Right atrium auricular region (tissue), 2 donors: ENCODE measurements around the gene TMTC1. TPM values are rescaled to one million over a fixed set of nuclear protein-coding genes. Genes with fewer than 3 reads are reported as not detected.

Source experiments
- DNase-seq: peaks from one replicate; pipeline ENCODE4 v3.0.0-alpha.2; 2019; ENCODE audit warnings: low spot score
- H3K27ac ChIP-seq, 2 donors: fragments of 200-600 bp; sonication (generic); 1 replicate in 1 of 2; 2 replicates in 1 of 2; pipeline ENCODE4 v1.5.1; 2016 to 2019
- H3K27me3 ChIP-seq, 2 donors: fragments of 200-600 bp; sonication (generic); one replicate each; pipeline versions ENCODE4 v1.5.1 to v1.6.0; 2017 to 2019
- H3K36me3 ChIP-seq: fragments of 200-600 bp; sonication (generic); one replicate; pipeline ENCODE4 v1.5.1; 2016
- H3K4me1 ChIP-seq, 2 donors: fragments of 200-600 bp; sonication (generic); one replicate each; pipeline versions ENCODE4 v1.5.1 to v1.6.0; 2017 to 2019
- H3K4me3 ChIP-seq, 2 donors: fragments of 200-600 bp; sonication (generic); 1 replicate in 1 of 2; 2 replicates in 1 of 2; pipeline ENCODE4 v1.5.1; 2017 to 2019; ENCODE audit warnings: mild to moderate bottlenecking in 1 of 2, moderate library complexity in 1 of 2
- H3K9me3 ChIP-seq, 2 donors: fragments of 200-600 bp; sonication (generic); one replicate each; pipeline ENCODE4 v1.5.1; 2019
- total RNA-seq, 2 donors: library from RNA; depleted of rRNA; stranded (reverse); fragments of >200 nt; gene quantifications; one replicate each; pipeline ENCODE4 v1.1.0, GENCODE V29; 2016
- TF ChIP-seq, protein P1 (sequence below), 2 donors: fragments of 200-600 bp; sonication (generic); IDR thresholded peaks; one replicate each; pipeline ENCODE4 v1.5.1; 2019; ENCODE audit warnings: antibody characterized with exemption in 2 of 2

Gene TMTC1
- total RNA-seq, 2 donors from 2014 or later, result 60.1 to 60.3 TPM

GRCh38 chr12:29627221-29627620, 156.5 kb downstream of the TMTC1 start:
- H3K4me3 ChIP-seq, result no peak overlapping the region
- H3K36me3 ChIP-seq, result no peaks in the 10 kb centered on the region
- no peaks in the 10 kb centered on the region for H3K27me3 ChIP-seq
- DNase-seq, result no peak
- H3K4me1 ChIP-seq, result peaks cover 0 to 6% of the 10 kb centered on the region in 2 donors
- H3K9me3 ChIP-seq, result no peaks in the 10 kb centered on the region
- TF ChIP-seq, protein P1, sequence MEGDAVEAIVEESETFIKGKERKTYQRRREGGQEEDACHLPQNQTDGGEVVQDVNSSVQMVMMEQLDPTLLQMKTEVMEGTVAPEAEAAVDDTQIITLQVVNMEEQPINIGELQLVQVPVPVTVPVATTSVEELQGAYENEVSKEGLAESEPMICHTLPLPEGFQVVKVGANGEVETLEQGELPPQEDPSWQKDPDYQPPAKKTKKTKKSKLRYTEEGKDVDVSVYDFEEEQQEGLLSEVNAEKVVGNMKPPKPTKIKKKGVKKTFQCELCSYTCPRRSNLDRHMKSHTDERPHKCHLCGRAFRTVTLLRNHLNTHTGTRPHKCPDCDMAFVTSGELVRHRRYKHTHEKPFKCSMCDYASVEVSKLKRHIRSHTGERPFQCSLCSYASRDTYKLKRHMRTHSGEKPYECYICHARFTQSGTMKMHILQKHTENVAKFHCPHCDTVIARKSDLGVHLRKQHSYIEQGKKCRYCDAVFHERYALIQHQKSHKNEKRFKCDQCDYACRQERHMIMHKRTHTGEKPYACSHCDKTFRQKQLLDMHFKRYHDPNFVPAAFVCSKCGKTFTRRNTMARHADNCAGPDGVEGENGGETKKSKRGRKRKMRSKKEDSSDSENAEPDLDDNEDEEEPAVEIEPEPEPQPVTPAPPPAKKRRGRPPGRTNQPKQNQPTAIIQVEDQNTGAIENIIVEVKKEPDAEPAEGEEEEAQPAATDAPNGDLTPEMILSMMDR (IDR thresholded peaks at IDR 0.05), result no peak
- no peak overlapping the region for H3K27ac ChIP-seq

- DNase-seq, result no peak
- TF ChIP-seq, protein P1 (IDR thresholded peaks at IDR 0.05), result no peak
- no peaks in the 10 kb centered on the region for H3K9me3 ChIP-seq
- no peak overlapping the region for H3K27ac ChIP-seq
- no peaks in the 10 kb centered on the region for H3K27me3 ChIP-seq
- H3K36me3 ChIP-seq, result no peaks in the 10 kb centered on the region
- peaks cover 0 to 6% of the 10 kb centered on the region in 2 donors for H3K4me1 ChIP-seq
- no peak overlapping the region for H3K4me3 ChIP-seq
These were observed 158.3 kb downstream of the TMTC1 start for GRCh38 chr12:29625359-29625953.

- Histone ChIP-seq H3K4me3 (no peak overlapping the region), H3K27ac (no peak overlapping the region), H3K27me3 (no peaks in the 10 kb centered on the region), H3K9me3 (no peaks in the 10 kb centered on the region), H3K36me3 (no peaks in the 10 kb centered on the region), H3K4me1 (peaks cover 0 to 6% of the 10 kb centered on the region in 2 donors)
- DNase-seq, result no peak
- TF ChIP-seq, protein P1 (IDR thresholded peaks at IDR 0.05), result no peak
These were observed 161.5 kb downstream of the TMTC1 start for GRCh38 chr12:29622251-29622650.

DNA sequence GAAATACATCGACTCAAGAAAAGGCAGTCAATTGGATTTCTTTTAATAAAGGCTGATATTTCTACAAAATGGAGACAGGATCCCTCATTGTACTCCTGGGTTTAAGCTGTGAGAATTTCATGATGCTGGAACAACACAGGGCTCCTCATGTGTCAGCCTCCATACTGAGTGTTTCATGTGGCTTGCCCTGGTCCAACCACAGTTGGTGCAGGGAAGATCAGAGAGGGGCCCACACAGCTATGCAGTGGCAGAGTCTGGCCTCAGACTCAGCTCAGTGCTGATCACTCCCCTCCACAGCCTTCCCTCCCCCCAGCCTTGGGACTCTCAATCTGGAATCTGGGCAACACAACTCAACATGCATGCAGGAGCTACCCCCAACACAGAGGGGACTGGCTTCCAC, 163.7 kb downstream of the TMTC1 start:
- Histone ChIP-seq H3K27ac (no peak overlapping the region), H3K27me3 (no peaks in the 10 kb centered on the region), H3K4me1 (no peaks in the 10 kb centered on the region), H3K36me3 (no peaks in the 10 kb centered on the region), H3K9me3 (no peaks in the 10 kb centered on the region), H3K4me3 (no peak overlapping the region)
- TF ChIP-seq, protein P1 (IDR thresholded peaks at IDR 0.05), result no peak
- no peak for DNase-seq

GRCh38 chr12:29617407-29617803, 166.3 kb downstream of the TMTC1 start:
- Histone ChIP-seq H3K27ac (no peak overlapping the region), H3K27me3 (no peaks in the 10 kb centered on the region), H3K9me3 (no peaks in the 10 kb centered on the region), H3K4me3 (no peak overlapping the region), H3K4me1 (no peaks in the 10 kb centered on the region), H3K36me3 (peaks cover 5% of the 10 kb centered on the region)
- TF ChIP-seq, protein P1 (IDR thresholded peaks at IDR 0.05), result no peak
- no peak for DNase-seq
